Measurements from ENCODE around the gene DRD4. TPM values are rescaled to one million over a fixed set of nuclear protein-coding genes. Genes with fewer than 3 reads are reported as not detected.
"Not testable (repeated sequence)": the region's sequence is repeated elsewhere in the genome, so short reads cannot be mapped to it uniquely, and the experiment has no call there.

The DRD4 gene
- polyA plus RNA-seq, 2 of the 4 experiments (the other 2 are of a cell fraction) = not detected

- no peak overlapping the region for H3K4me3 ChIP-seq
- H3K9me3 ChIP-seq = no peaks in the 10 kb centered on the region
- no peak for TF ChIP-seq MAX (IDR thresholded peaks at IDR 0.05)
- ATAC-seq = no peak
- H3K4me2 ChIP-seq = no peak overlapping the region
- ChIA-PET CTCF (interaction anchor here (1.2 to 26.0 kb wide), 4 partner anchors 9 to 36 kb away, joined by 3 to 599 read pairs (median 4); no protein-coding TSS in a partner anchor), POLR2A (no interaction called here)
- peaks cover 23% of the 10 kb centered on the region for H3K4me1 ChIP-seq
- no peak for DNase-seq (ENCODE audit: low read depth in 1 of 2, low spot score in 1 of 2)
- no peak for FAIRE-seq
- WGBS (ENCODE audit: missing lambda C conversion rate) = 95% methylated on average over 9 of the region's 9 CpGs
- H3K27ac ChIP-seq = no peak overlapping the region; a peak in 1 of 6 replicates
Measured at GRCh38 chr11:688681-689080, 51.6 kb downstream of the DRD4 start.

- H3K4me1 ChIP-seq = peaks cover 31% of the 10 kb centered on the region
- no peak overlapping the region for H3K4me3 ChIP-seq
- H3K9me3 ChIP-seq = no peaks in the 10 kb centered on the region
- peak overlapping the region; percentile 36 to 42; a peak in 3 of 6 replicates for H3K27ac ChIP-seq
- POLR2A ChIA-PET = no interaction called here
- 81% methylated on average over 4 of the region's 7 CpGs for WGBS (ENCODE audit: missing lambda C conversion rate)
- CTCF ChIA-PET = interaction anchor here (1.2 to 26.0 kb wide), 3 partner anchors 9 to 35 kb away, joined by 3 to 599 read pairs (median 4); no protein-coding TSS in a partner anchor
- no peak for DNase-seq (ENCODE audit: low read depth in 1 of 2, low spot score in 1 of 2)
- no peak for FAIRE-seq
- TF ChIP-seq ZSCAN20 (CRISPR knock-in tag; IDR thresholded peaks at IDR 0.05) = no peak
- TF ChIP-seq SMC3 (IDR thresholded peaks at IDR 0.05) = no peak
- TF ChIP-seq ZC3H11A (IDR thresholded peaks at IDR 0.05) = no peak
- TF ChIP-seq JUNB (IDR thresholded peaks at IDR 0.05) = no peak
- TF ChIP-seq ATOH8 (CRISPR knock-in tag; IDR thresholded peaks at IDR 0.05; ENCODE audit: low read depth) = no peak
- TF ChIP-seq CBX8 (IDR thresholded peaks at IDR 0.05) = no peak
- TF ChIP-seq EHMT2 (IDR thresholded peaks at IDR 0.05; ENCODE audit: low read depth) = no peak
- no peak for TF ChIP-seq MAZ (IDR thresholded peaks at IDR 0.05; ENCODE audit: borderline replicate concordance, low read depth, low read length)
- peak overlapping the region; percentile 17; the same call in 1 of the 3 replicates for H3K4me2 ChIP-seq
- ATAC-seq = no peak
Measured at GRCh38 chr11:689625-690024, 52.6 kb downstream of the DRD4 start.

GRCh38 chr11:690244-690643, 53.2 kb downstream of the DRD4 start:
- CTCF ChIA-PET = interaction anchor here (1.4 to 26.0 kb wide), 2 partner anchors 15 to 34 kb away, joined by 3 to 599 read pairs; no protein-coding TSS in a partner anchor
- ATAC-seq; FAIRE-seq; POLR2A ChIA-PET; H3K4me2 ChIP-seq; H3K9me3 ChIP-seq; H3K27ac ChIP-seq; DNase-seq (ENCODE audit: low read depth in 1 of 2, low spot score in 1 of 2); H3K4me3 ChIP-seq: not testable (repeated sequence)
- 93% methylated on average over 3 of the region's 3 CpGs for WGBS (ENCODE audit: missing lambda C conversion rate)
- peaks cover 31% of the 10 kb centered on the region for H3K4me1 ChIP-seq

Other genes starting within 250 kb of the DRD4 start
- 12.1 and 13.9 TPM in 2 replicates for gene PKP3, start 243.1 kb upstream of the DRD4 start, polyA plus RNA-seq (2011; rRNA removed)
- gene PKP3, start 243.1 kb upstream of the DRD4 start, polyA plus RNA-seq (2017; fragmentation: RNase III; extraction: RNeasy Plus Mini Kit Qiagen cat#74134 plus additional on column Dnase treatment) = 22.3 to 25.9 TPM (median 23.4 TPM) in 3 replicates
- gene SIGIRR, start 222.3 kb upstream of the DRD4 start, polyA plus RNA-seq (2011; rRNA removed) = 27.7 and 27.8 TPM in 2 replicates
- 56.6 to 66.4 TPM (median 58.6 TPM) in 3 replicates for gene SIGIRR, start 222.3 kb upstream of the DRD4 start, polyA plus RNA-seq (2017; fragmentation: RNase III; extraction: RNeasy Plus Mini Kit Qiagen cat#74134 plus additional on column Dnase treatment)
- gene ANO9, start 195.3 kb upstream of the DRD4 start, polyA plus RNA-seq (2011; rRNA removed) = 0.66 and 0.70 TPM in 2 replicates
- 0.50 to 0.55 TPM (median 0.51 TPM) in 3 replicates for gene ANO9, start 195.3 kb upstream of the DRD4 start, polyA plus RNA-seq (2017; fragmentation: RNase III; extraction: RNeasy Plus Mini Kit Qiagen cat#74134 plus additional on column Dnase treatment)
- gene PTDSS2, start 187.0 kb upstream of the DRD4 start, polyA plus RNA-seq (2011; rRNA removed) = 23.4 and 28.9 TPM in 2 replicates
- 34.3 to 39.4 TPM (median 38.9 TPM) in 3 replicates for gene PTDSS2, start 187.0 kb upstream of the DRD4 start, polyA plus RNA-seq (2017; fragmentation: RNase III; extraction: RNeasy Plus Mini Kit Qiagen cat#74134 plus additional on column Dnase treatment)
- gene RNH1, start 130.0 kb upstream of the DRD4 start, polyA plus RNA-seq (2011; rRNA removed) = 85.8 and 108 TPM in 2 replicates
- 131 to 135 TPM (median 135 TPM) in 3 replicates for gene RNH1, start 130.0 kb upstream of the DRD4 start, polyA plus RNA-seq (2017; fragmentation: RNase III; extraction: RNeasy Plus Mini Kit Qiagen cat#74134 plus additional on column Dnase treatment)
- gene HRAS, start 101.7 kb upstream of the DRD4 start, polyA plus RNA-seq (2011; rRNA removed) = 56.3 and 63.3 TPM in 2 replicates
- 86.9 to 96.3 TPM (median 88.2 TPM) in 3 replicates for gene HRAS, start 101.7 kb upstream of the DRD4 start, polyA plus RNA-seq (2017; fragmentation: RNase III; extraction: RNeasy Plus Mini Kit Qiagen cat#74134 plus additional on column Dnase treatment)
- gene LRRC56, start 99.7 kb upstream of the DRD4 start, polyA plus RNA-seq (2011; rRNA removed) = 0.30 and 0.32 TPM in 2 replicates
- 0.47 to 1.1 TPM (median 1.0 TPM) in 3 replicates for gene LRRC56, start 99.7 kb upstream of the DRD4 start, polyA plus RNA-seq (2017; fragmentation: RNase III; extraction: RNeasy Plus Mini Kit Qiagen cat#74134 plus additional on column Dnase treatment)
- gene LMNTD2, start 76.5 kb upstream of the DRD4 start, polyA plus RNA-seq (2011; rRNA removed) = 1.7 and 2.2 TPM in 2 replicates
- gene LMNTD2, start 76.5 kb upstream of the DRD4 start, polyA plus RNA-seq (2017; fragmentation: RNase III; extraction: RNeasy Plus Mini Kit Qiagen cat#74134 plus additional on column Dnase treatment) = 2.6 to 4.2 TPM (median 3.5 TPM) in 3 replicates
- gene RASSF7, start 76.3 kb upstream of the DRD4 start, polyA plus RNA-seq (2011; rRNA removed) = 18.4 and 19.0 TPM in 2 replicates
- 27.7 to 30.7 TPM (median 30.5 TPM) in 3 replicates for gene RASSF7, start 76.3 kb upstream of the DRD4 start, polyA plus RNA-seq (2017; fragmentation: RNase III; extraction: RNeasy Plus Mini Kit Qiagen cat#74134 plus additional on column Dnase treatment)
- 8.6 and 10.8 TPM in 2 replicates for gene PHRF1, start 60.8 kb upstream of the DRD4 start, polyA plus RNA-seq (2011; rRNA removed)
- gene PHRF1, start 60.8 kb upstream of the DRD4 start, polyA plus RNA-seq (2017; fragmentation: RNase III; extraction: RNeasy Plus Mini Kit Qiagen cat#74134 plus additional on column Dnase treatment) = 23.0 to 25.3 TPM (median 23.7 TPM) in 3 replicates
- gene IRF7, start 21.3 kb upstream of the DRD4 start, polyA plus RNA-seq (2011; rRNA removed) = 2.0 TPM in 2 replicates
- 3.1 to 3.8 TPM (median 3.4 TPM) in 3 replicates for gene IRF7, start 21.3 kb upstream of the DRD4 start, polyA plus RNA-seq (2017; fragmentation: RNase III; extraction: RNeasy Plus Mini Kit Qiagen cat#74134 plus additional on column Dnase treatment)
- gene CDHR5, start 12.3 kb upstream of the DRD4 start, polyA plus RNA-seq (2011; rRNA removed) = 0.12 and 0.26 TPM in 2 replicates
- gene CDHR5, start 12.3 kb upstream of the DRD4 start, polyA plus RNA-seq (2017; fragmentation: RNase III; extraction: RNeasy Plus Mini Kit Qiagen cat#74134 plus additional on column Dnase treatment) = 0.07 to 0.08 TPM (median 0.07 TPM) in 3 replicates
- gene SCT, start 10.1 kb upstream of the DRD4 start, polyA plus RNA-seq (2011; rRNA removed) = not detected in 2 replicates
- gene SCT, start 10.1 kb upstream of the DRD4 start, polyA plus RNA-seq (2017; fragmentation: RNase III; extraction: RNeasy Plus Mini Kit Qiagen cat#74134 plus additional on column Dnase treatment) = not detected in 3 replicates
- gene DEAF1, start 58.0 kb downstream of the DRD4 start, polyA plus RNA-seq (2011; rRNA removed) = 16.0 and 17.3 TPM in 2 replicates
- gene DEAF1, start 58.0 kb downstream of the DRD4 start, polyA plus RNA-seq (2017; fragmentation: RNase III; extraction: RNeasy Plus Mini Kit Qiagen cat#74134 plus additional on column Dnase treatment) = 23.5 to 25.8 TPM (median 24.0 TPM) in 3 replicates
- gene TMEM80, start 58.5 kb downstream of the DRD4 start, polyA plus RNA-seq (2011; rRNA removed) = 15.1 and 15.2 TPM in 2 replicates
- gene TMEM80, start 58.5 kb downstream of the DRD4 start, polyA plus RNA-seq (2017; fragmentation: RNase III; extraction: RNeasy Plus Mini Kit Qiagen cat#74134 plus additional on column Dnase treatment) = 10.2 to 11.2 TPM (median 10.8 TPM) in 3 replicates
- gene EPS8L2, start 69.0 kb downstream of the DRD4 start, polyA plus RNA-seq (2011; rRNA removed) = 60.7 and 69.9 TPM in 2 replicates
- gene EPS8L2, start 69.0 kb downstream of the DRD4 start, polyA plus RNA-seq (2017; fragmentation: RNase III; extraction: RNeasy Plus Mini Kit Qiagen cat#74134 plus additional on column Dnase treatment) = 144 to 163 TPM (median 154 TPM) in 3 replicates
- 287 and 296 TPM in 2 replicates for gene TALDO1, start 110.2 kb downstream of the DRD4 start, polyA plus RNA-seq (2011; rRNA removed)
- gene TALDO1, start 110.2 kb downstream of the DRD4 start, polyA plus RNA-seq (2017; fragmentation: RNase III; extraction: RNeasy Plus Mini Kit Qiagen cat#74134 plus additional on column Dnase treatment) = 386 to 392 TPM (median 391 TPM) in 3 replicates
- 14.5 and 16.8 TPM in 2 replicates for gene GATD1, start 140.2 kb downstream of the DRD4 start, polyA plus RNA-seq (2011; rRNA removed)
- gene GATD1, start 140.2 kb downstream of the DRD4 start, polyA plus RNA-seq (2017; fragmentation: RNase III; extraction: RNeasy Plus Mini Kit Qiagen cat#74134 plus additional on column Dnase treatment) = 41.9 to 43.5 TPM (median 43.1 TPM) in 3 replicates
- gene CEND1, start 152.8 kb downstream of the DRD4 start, polyA plus RNA-seq (2011; rRNA removed) = not detected in 2 replicates
- 1.0 to 1.3 TPM (median 1.0 TPM) in 3 replicates for gene CEND1, start 152.8 kb downstream of the DRD4 start, polyA plus RNA-seq (2017; fragmentation: RNase III; extraction: RNeasy Plus Mini Kit Qiagen cat#74134 plus additional on column Dnase treatment)
- gene SLC25A22, start 161.0 kb downstream of the DRD4 start, polyA plus RNA-seq (2011; rRNA removed) = 11.6 and 13.5 TPM in 2 replicates
- 18.7 to 21.8 TPM (median 19.5 TPM) in 3 replicates for gene SLC25A22, start 161.0 kb downstream of the DRD4 start, polyA plus RNA-seq (2017; fragmentation: RNase III; extraction: RNeasy Plus Mini Kit Qiagen cat#74134 plus additional on column Dnase treatment)
- 6.3 and 6.5 TPM in 2 replicates for gene PIDD1, start 168.0 kb downstream of the DRD4 start, polyA plus RNA-seq (2011; rRNA removed)
- gene PIDD1, start 168.0 kb downstream of the DRD4 start, polyA plus RNA-seq (2017; fragmentation: RNase III; extraction: RNeasy Plus Mini Kit Qiagen cat#74134 plus additional on column Dnase treatment) = 15.7 to 19.0 TPM (median 18.9 TPM) in 3 replicates
- 1,346 and 1,493 TPM in 2 replicates for gene RPLP2, start 172.7 kb downstream of the DRD4 start, polyA plus RNA-seq (2011; rRNA removed)
- gene RPLP2, start 172.7 kb downstream of the DRD4 start, polyA plus RNA-seq (2017; fragmentation: RNase III; extraction: RNeasy Plus Mini Kit Qiagen cat#74134 plus additional on column Dnase treatment) = 2,443 to 2,621 TPM (median 2,508 TPM) in 3 replicates
- gene PNPLA2, start 181.6 kb downstream of the DRD4 start, polyA plus RNA-seq (2011; rRNA removed) = 13.2 and 16.1 TPM in 2 replicates
- 25.1 to 29.2 TPM (median 25.4 TPM) in 3 replicates for gene PNPLA2, start 181.6 kb downstream of the DRD4 start, polyA plus RNA-seq (2017; fragmentation: RNase III; extraction: RNeasy Plus Mini Kit Qiagen cat#74134 plus additional on column Dnase treatment)
- 1.2 and 1.8 TPM in 2 replicates for gene CRACR2B, start 190.7 kb downstream of the DRD4 start, polyA plus RNA-seq (2011; rRNA removed)
- gene CRACR2B, start 190.7 kb downstream of the DRD4 start, polyA plus RNA-seq (2017; fragmentation: RNase III; extraction: RNeasy Plus Mini Kit Qiagen cat#74134 plus additional on column Dnase treatment) = 3.0 to 3.3 TPM (median 3.1 TPM) in 3 replicates
- gene CD151, start 195.7 kb downstream of the DRD4 start, polyA plus RNA-seq (2011; rRNA removed) = 409 and 523 TPM in 2 replicates
- 649 to 701 TPM (median 695 TPM) in 3 replicates for gene CD151, start 195.7 kb downstream of the DRD4 start, polyA plus RNA-seq (2017; fragmentation: RNase III; extraction: RNeasy Plus Mini Kit Qiagen cat#74134 plus additional on column Dnase treatment)
- gene POLR2L, start 205.3 kb downstream of the DRD4 start, polyA plus RNA-seq (2011; rRNA removed) = 140 and 197 TPM in 2 replicates
- 773 to 868 TPM (median 807 TPM) in 3 replicates for gene POLR2L, start 205.3 kb downstream of the DRD4 start, polyA plus RNA-seq (2017; fragmentation: RNase III; extraction: RNeasy Plus Mini Kit Qiagen cat#74134 plus additional on column Dnase treatment)
- 83.5 and 87.8 TPM in 2 replicates for gene TSPAN4, start 205.6 kb downstream of the DRD4 start, polyA plus RNA-seq (2011; rRNA removed)
- 145 to 150 TPM (median 146 TPM) in 3 replicates for gene TSPAN4, start 205.6 kb downstream of the DRD4 start, polyA plus RNA-seq (2017; fragmentation: RNase III; extraction: RNeasy Plus Mini Kit Qiagen cat#74134 plus additional on column Dnase treatment)

Measured in A549 (cell line).